ENCODE measurements around the gene IL1RAPL2. TPM values are rescaled to one million over a fixed set of nuclear protein-coding genes. Genes with fewer than 3 reads are reported as not detected.

The IL1RAPL2 gene
- total RNA-seq, 1 experiment from 2014 or later, result 1.6 TPM

GRCh38 chrX:104987063-104987462, 421.1 kb downstream of the IL1RAPL2 start:
- Histone ChIP-seq H3K4me1 (replicated peaks; ENCODE audit: insufficient read depth) (no peaks in the 10 kb centered on the region), H3K9me2 (ENCODE audit: insufficient read depth) (no peaks in the 10 kb centered on the region), H3K9me3 (ENCODE audit: insufficient read depth, low read depth) (no peaks in the 10 kb centered on the region), H3F3A (ENCODE audit: insufficient read depth, low read depth) (no peaks in the 10 kb centered on the region), H3K27ac (no peak overlapping the region), H3K27me3 (ENCODE audit: insufficient read depth, low read depth) (no peaks in the 10 kb centered on the region), H4K20me1 (ENCODE audit: insufficient read depth) (no peaks in the 10 kb centered on the region), H2AFZ (no peak overlapping the region), H3K4me2 (no peak overlapping the region), H3K4me3 (no peak overlapping the region), H3K36me3 (ENCODE audit: low read depth) (no peaks in the 10 kb centered on the region), H3K79me2 (ENCODE audit: low read depth) (no peaks in the 10 kb centered on the region)
- DNase-seq, result no peak
- ChIA-PET POLR2A (ENCODE audit: unreplicated experiment) (no interaction called here), CTCF (no interaction called here)
- BruUV-seq (replicated peaks), result no TSS peak
- TF ChIP-seq CTCF (conservative IDR thresholded peaks at IDR 0.05) (no peak), EZH2 (IDR thresholded peaks at IDR 0.05; ENCODE audit: low read depth) (no peak)
- intact Hi-C loops (cut with micrococcal nuclease; ENCODE audit: unreplicated experiment), result no loop called here

- no peak for TF ChIP-seq CTCF (conservative IDR thresholded peaks at IDR 0.05)
- TF ChIP-seq EZH2 (IDR thresholded peaks at IDR 0.05; ENCODE audit: low read depth), result no peak
- H2AFZ ChIP-seq, result no peak overlapping the region
- H3K4me3 ChIP-seq, result no peak overlapping the region
- H3K36me3 ChIP-seq (ENCODE audit: low read depth), result no peaks in the 10 kb centered on the region
- CTCF ChIA-PET, result no interaction called here
- no peaks in the 10 kb centered on the region for H3K9me3 ChIP-seq (ENCODE audit: insufficient read depth, low read depth)
- H3K9me2 ChIP-seq (ENCODE audit: insufficient read depth), result no peaks in the 10 kb centered on the region
- no peaks in the 10 kb centered on the region for H3K27me3 ChIP-seq (ENCODE audit: insufficient read depth, low read depth)
- H3K27ac ChIP-seq, result no peak overlapping the region
- H3K4me1 ChIP-seq (replicated peaks; ENCODE audit: insufficient read depth), result no peaks in the 10 kb centered on the region
- no peaks in the 10 kb centered on the region for H3K79me2 ChIP-seq (ENCODE audit: low read depth)
- no peaks in the 10 kb centered on the region for H4K20me1 ChIP-seq (ENCODE audit: insufficient read depth)
- POLR2A ChIA-PET (ENCODE audit: unreplicated experiment), result no interaction called here
- H3K4me2 ChIP-seq, result no peak overlapping the region
- H3F3A ChIP-seq (ENCODE audit: insufficient read depth, low read depth), result no peaks in the 10 kb centered on the region
- BruUV-seq (replicated peaks), result no TSS peak
- DNase-seq, result no peak
- intact Hi-C loops (cut with micrococcal nuclease; ENCODE audit: unreplicated experiment), result no loop called here
Measured at GRCh38 chrX:104988038-104988437, 422.0 kb downstream of the IL1RAPL2 start.

GRCh38 chrX:104995546-104995945, 429.5 kb downstream of the IL1RAPL2 start:
- Histone ChIP-seq H4K20me1 (ENCODE audit: insufficient read depth) (no peaks in the 10 kb centered on the region), H3K27ac (no peak overlapping the region), H3K9me3 (ENCODE audit: insufficient read depth, low read depth) (no peaks in the 10 kb centered on the region), H3K4me2 (no peak overlapping the region), H3F3A (ENCODE audit: insufficient read depth, low read depth) (no peaks in the 10 kb centered on the region), H3K4me3 (no peak overlapping the region), H3K9me2 (ENCODE audit: insufficient read depth) (no peaks in the 10 kb centered on the region), H3K27me3 (ENCODE audit: insufficient read depth, low read depth) (no peaks in the 10 kb centered on the region), H2AFZ (no peak overlapping the region), H3K4me1 (replicated peaks; ENCODE audit: insufficient read depth) (no peaks in the 10 kb centered on the region), H3K79me2 (ENCODE audit: low read depth) (no peaks in the 10 kb centered on the region), H3K36me3 (ENCODE audit: low read depth) (no peaks in the 10 kb centered on the region)
- no peak for DNase-seq
- no TSS peak for BruUV-seq (replicated peaks)
- TF ChIP-seq EZH2 (IDR thresholded peaks at IDR 0.05; ENCODE audit: low read depth) (no peak), CTCF (conservative IDR thresholded peaks at IDR 0.05) (no peak)
- CTCF ChIA-PET, result no interaction called here
- intact Hi-C loops (cut with micrococcal nuclease; ENCODE audit: unreplicated experiment), result no loop called here
- POLR2A ChIA-PET (ENCODE audit: unreplicated experiment), result no interaction called here

Measured in PC-9 (cell line).